ENCODE data around the gene BBIP1. TPM values are rescaled to one million over a fixed set of nuclear protein-coding genes. Genes with fewer than 3 reads are reported as not detected.

BBIP1 gene
- total and polyA plus RNA-seq, 3 donors from 2014 or later = 41.8 to 202 (median 57.7) TPM

GRCh38 chr10:110914431-110914830, 4.5 kb downstream of the BBIP1 start:
- Histone ChIP-seq H3K4me3 (no peak overlapping the region), H3K4me1 (peaks cover 4% of the 10 kb centered on the region), H3K9me3 (no peaks in the 10 kb centered on the region), H3K36me3 (ENCODE audit: low read depth, missing control alignments) (no peaks in the 10 kb centered on the region), H3K27me3 (no peaks in the 10 kb centered on the region), H3K27ac (no peak overlapping the region)
- intact Hi-C loops (cut with DNase I; ENCODE audit: low total_unique reads) = no loop called here
- DNase-seq = no peak
- WGBS, 2 donors = 88 to 93% methylated on average over 2 of the region's 2 CpGs
- TF ChIP-seq, protein P1, sequence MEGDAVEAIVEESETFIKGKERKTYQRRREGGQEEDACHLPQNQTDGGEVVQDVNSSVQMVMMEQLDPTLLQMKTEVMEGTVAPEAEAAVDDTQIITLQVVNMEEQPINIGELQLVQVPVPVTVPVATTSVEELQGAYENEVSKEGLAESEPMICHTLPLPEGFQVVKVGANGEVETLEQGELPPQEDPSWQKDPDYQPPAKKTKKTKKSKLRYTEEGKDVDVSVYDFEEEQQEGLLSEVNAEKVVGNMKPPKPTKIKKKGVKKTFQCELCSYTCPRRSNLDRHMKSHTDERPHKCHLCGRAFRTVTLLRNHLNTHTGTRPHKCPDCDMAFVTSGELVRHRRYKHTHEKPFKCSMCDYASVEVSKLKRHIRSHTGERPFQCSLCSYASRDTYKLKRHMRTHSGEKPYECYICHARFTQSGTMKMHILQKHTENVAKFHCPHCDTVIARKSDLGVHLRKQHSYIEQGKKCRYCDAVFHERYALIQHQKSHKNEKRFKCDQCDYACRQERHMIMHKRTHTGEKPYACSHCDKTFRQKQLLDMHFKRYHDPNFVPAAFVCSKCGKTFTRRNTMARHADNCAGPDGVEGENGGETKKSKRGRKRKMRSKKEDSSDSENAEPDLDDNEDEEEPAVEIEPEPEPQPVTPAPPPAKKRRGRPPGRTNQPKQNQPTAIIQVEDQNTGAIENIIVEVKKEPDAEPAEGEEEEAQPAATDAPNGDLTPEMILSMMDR (IDR thresholded peaks at IDR 0.05) = no peak
- TF ChIP-seq POLR2A (IDR thresholded peaks at IDR 0.05) = no peak

GRCh38 chr10:110912374-110912773, 6.6 kb downstream of the BBIP1 start:
- no peak overlapping the region for H3K4me3 ChIP-seq
- no peak for DNase-seq
- H3K27me3 ChIP-seq = no peaks in the 10 kb centered on the region
- no peaks in the 10 kb centered on the region for H3K36me3 ChIP-seq (ENCODE audit: low read depth, missing control alignments)
- no peak overlapping the region for H3K27ac ChIP-seq
- intact Hi-C loops (cut with DNase I; ENCODE audit: low total_unique reads) = no loop called here
- no peaks in the 10 kb centered on the region for H3K9me3 ChIP-seq
- TF ChIP-seq, protein P1 (IDR thresholded peaks at IDR 0.05) = no peak
- TF ChIP-seq POLR2A (IDR thresholded peaks at IDR 0.05) = no peak
- no peaks in the 10 kb centered on the region for H3K4me1 ChIP-seq
- 84 to 89% methylated on average over 3 of the region's 3 CpGs for WGBS, 2 donors

DNA sequence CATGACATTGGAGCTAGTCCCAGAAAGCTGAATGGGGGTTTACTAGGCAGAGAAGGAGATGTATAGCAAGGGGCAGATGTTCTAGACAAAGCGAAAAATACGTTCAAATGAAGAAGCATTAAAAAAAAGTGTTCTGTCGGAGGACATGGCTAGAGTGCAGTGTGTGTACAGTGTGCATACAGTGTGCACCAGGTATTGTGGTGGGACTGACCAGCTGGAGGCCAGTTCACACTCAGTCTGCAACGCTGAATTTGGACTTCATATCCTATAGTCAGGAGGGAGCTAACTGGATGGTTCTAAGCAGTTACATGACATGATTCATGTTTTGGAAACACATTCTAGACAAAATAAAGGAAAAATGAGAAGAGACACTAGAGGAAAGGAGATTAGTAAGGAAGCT, 8.8 kb downstream of the BBIP1 start:
- Histone ChIP-seq H3K4me3 (no peak overlapping the region), H3K27ac (no peak overlapping the region), H3K9me3 (no peaks in the 10 kb centered on the region), H3K36me3 (ENCODE audit: low read depth, missing control alignments) (no peaks in the 10 kb centered on the region), H3K27me3 (no peaks in the 10 kb centered on the region), H3K4me1 (no peaks in the 10 kb centered on the region)
- no peak for DNase-seq
- TF ChIP-seq, protein P1 (IDR thresholded peaks at IDR 0.05) = no peak
- TF ChIP-seq POLR2A (IDR thresholded peaks at IDR 0.05) = no peak
- intact Hi-C loops (cut with DNase I; ENCODE audit: low total_unique reads) = no loop called here
- WGBS, 2 donors = 78 to 80% methylated on average over 4 of the region's 4 CpGs

DNA sequence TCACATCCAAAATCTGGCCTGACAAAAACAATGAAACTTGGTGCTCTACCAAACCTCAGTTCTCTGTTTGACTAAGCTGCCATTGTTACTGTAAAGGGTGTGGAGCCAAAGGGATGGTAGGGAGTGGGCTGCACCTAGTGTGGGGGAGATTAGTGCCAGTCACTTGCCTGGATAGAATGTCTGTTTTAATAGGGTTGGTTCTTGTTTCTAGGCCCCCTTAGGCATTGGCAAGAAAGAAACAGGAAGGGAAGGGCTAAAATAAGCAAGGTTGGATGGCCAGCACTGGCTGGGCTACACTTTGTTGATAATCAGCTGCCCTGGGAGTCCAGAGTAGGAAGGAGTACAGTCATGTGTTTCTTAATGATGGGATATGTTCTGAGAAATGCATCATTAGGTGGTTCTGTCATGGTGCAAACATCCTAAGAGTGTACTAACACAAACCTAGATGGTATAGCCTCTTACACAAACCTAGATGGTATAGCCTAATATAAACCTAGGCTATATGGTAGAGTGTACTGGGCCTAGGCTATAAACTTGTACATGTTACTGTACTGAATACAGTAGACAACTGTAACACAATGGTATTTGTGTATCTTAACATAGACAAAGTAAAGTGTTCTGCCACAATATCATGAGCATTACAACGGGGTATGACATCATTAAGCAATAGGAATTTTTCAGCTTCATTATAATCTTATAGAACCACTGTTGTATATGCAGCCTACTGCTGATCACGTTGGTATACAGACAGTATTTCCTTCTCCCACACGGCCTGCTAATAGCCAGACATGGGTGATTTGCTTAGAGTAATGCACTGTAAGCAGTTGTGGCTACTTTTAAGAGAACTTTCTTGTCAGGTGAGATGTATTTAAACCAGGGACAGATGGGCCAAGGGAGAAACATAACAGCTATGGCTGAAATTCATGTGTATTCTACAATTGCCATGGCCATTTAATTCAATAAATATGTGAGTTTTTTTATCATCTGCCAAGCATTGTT, 15.4 kb downstream of the BBIP1 start:
- H3K36me3 ChIP-seq (ENCODE audit: low read depth, missing control alignments) = no peaks in the 10 kb centered on the region
- intact Hi-C loops (cut with DNase I; ENCODE audit: low total_unique reads) = no loop called here
- no peak overlapping the region for H3K27ac ChIP-seq
- no peak for DNase-seq
- H3K4me3 ChIP-seq = no peak overlapping the region
- WGBS, 2 donors = 69 to 88% methylated on average over 3 of the region's 3 CpGs
- TF ChIP-seq POLR2A (IDR thresholded peaks at IDR 0.05) = no peak
- TF ChIP-seq, protein P1 (IDR thresholded peaks at IDR 0.05) = no peak
- H3K4me1 ChIP-seq = no peaks in the 10 kb centered on the region
- H3K9me3 ChIP-seq = no peaks in the 10 kb centered on the region
- no peaks in the 10 kb centered on the region for H3K27me3 ChIP-seq
